ENCODE results near the gene WWTR1.

WWTR1 gene

DNA sequence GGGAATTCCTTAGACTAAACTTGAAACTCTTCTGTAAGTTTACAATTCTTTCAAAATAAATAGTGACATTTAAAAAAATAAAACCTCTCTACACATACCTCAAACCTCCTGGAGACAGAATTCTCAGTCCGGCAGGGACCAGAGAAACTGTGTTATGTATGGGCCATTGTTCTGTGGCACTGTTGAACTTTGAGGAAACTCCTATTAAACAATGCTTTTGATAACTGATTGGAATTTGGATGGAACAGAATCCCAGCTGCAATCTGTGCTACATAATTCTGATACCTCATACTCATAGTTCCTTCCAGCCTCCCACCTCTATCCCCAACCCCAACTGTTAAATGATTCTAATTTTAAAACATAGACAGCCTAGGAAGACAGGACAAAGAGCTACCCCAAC lies 98.3 kb downstream of the WWTR1 start:
- TF ChIP-seq, protein P1, sequence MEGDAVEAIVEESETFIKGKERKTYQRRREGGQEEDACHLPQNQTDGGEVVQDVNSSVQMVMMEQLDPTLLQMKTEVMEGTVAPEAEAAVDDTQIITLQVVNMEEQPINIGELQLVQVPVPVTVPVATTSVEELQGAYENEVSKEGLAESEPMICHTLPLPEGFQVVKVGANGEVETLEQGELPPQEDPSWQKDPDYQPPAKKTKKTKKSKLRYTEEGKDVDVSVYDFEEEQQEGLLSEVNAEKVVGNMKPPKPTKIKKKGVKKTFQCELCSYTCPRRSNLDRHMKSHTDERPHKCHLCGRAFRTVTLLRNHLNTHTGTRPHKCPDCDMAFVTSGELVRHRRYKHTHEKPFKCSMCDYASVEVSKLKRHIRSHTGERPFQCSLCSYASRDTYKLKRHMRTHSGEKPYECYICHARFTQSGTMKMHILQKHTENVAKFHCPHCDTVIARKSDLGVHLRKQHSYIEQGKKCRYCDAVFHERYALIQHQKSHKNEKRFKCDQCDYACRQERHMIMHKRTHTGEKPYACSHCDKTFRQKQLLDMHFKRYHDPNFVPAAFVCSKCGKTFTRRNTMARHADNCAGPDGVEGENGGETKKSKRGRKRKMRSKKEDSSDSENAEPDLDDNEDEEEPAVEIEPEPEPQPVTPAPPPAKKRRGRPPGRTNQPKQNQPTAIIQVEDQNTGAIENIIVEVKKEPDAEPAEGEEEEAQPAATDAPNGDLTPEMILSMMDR (IDR thresholded peaks at IDR 0.05; ENCODE audit: extremely low read depth, insufficient read depth, missing control alignments): no peak
- DNase-seq (ENCODE audit: low spot score): no peak
- in situ Hi-C loops (cut with MboI; ENCODE audit: low pct_unique_long_range_greater_than_20kb, low sequenced_read_pairs, unreplicated experiment): no loop called here

DNA sequence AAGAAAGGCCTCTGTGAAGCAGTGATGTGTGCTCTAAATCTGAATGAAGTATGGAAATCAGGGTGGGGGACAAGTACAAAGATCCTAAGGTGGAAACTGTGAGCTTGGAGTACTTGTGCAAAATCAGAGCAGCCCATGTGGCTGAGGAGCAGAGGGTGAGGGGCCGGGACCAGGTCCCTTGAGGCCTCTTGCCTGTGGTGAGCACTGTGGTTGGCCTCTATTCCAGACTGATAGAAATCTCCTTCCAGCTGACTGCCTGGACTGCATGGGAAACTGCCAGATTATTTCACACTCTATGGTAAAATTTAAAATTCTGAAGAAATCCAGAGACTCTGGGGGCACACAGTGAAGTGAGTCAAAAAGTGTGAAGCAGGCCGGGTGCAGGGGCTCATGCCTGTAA lies 101.9 kb downstream of the WWTR1 start:
- in situ Hi-C loops (cut with MboI; ENCODE audit: low pct_unique_long_range_greater_than_20kb, low sequenced_read_pairs, unreplicated experiment): no loop called here
- TF ChIP-seq, protein P1 (IDR thresholded peaks at IDR 0.05; ENCODE audit: extremely low read depth, insufficient read depth, missing control alignments): no peak
- DNase-seq (ENCODE audit: low spot score): no peak

DNA sequence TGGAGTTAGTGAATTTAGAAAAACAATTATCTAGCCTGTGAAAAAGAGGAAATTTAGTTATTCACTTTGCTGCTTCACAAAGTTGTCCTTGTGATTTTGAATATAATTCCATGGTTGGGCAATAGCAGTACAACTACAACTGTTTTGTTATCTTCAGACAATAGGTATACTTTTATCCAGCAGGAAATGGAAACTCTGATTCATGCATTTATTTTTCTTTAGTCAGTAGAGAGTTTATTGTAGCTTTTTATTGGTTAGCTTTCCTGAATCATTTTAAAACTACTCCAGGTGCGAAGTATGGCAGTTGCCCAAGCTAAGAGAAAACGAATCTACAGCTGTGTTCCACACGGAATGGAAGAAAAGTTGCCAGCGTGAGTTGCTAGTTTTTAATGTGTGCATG lies 103.0 kb downstream of the WWTR1 start:
- in situ Hi-C loops (cut with MboI; ENCODE audit: low pct_unique_long_range_greater_than_20kb, low sequenced_read_pairs, unreplicated experiment): no loop called here
- no peak for DNase-seq (ENCODE audit: low spot score)
- TF ChIP-seq, protein P1 (IDR thresholded peaks at IDR 0.05; ENCODE audit: extremely low read depth, insufficient read depth, missing control alignments): no peak

DNA sequence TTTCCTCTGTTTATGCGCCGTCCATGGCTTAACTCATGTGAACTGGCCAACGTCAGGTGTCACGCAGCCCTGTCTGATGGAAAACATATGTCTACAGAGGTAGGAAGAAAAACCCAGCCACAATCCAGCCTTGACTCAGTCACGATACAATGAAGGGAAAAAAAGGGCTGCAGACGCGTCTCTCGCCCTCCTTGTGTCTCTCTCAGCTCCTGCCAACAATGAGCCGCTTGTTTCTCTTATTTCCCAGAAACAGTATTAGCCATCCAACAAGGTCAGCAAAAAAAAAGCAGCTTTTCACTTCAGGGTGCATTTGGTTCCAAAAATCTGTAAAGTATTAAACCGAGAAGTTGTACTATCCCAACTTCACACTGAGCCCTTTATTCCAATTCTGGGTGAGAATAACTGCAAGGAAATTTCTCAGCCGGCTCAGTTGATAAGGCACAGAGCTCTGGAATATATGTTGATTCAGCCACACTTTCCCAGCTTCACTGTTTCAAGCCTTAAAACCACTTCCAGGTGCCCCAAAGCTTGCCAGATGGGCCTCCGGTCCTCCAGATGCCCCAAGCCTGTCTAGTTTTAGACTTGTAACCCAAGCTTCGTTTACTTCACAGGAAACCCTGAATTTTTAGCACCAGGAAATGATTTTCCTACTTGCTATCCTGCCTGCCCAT lies 103.9 kb downstream of the WWTR1 start:
- in situ Hi-C loops (cut with MboI; ENCODE audit: low pct_unique_long_range_greater_than_20kb, low sequenced_read_pairs, unreplicated experiment): no loop called here
- DNase-seq (ENCODE audit: low spot score): no peak
- TF ChIP-seq, protein P1 (IDR thresholded peaks at IDR 0.05; ENCODE audit: extremely low read depth, insufficient read depth, missing control alignments): no peak

DNA sequence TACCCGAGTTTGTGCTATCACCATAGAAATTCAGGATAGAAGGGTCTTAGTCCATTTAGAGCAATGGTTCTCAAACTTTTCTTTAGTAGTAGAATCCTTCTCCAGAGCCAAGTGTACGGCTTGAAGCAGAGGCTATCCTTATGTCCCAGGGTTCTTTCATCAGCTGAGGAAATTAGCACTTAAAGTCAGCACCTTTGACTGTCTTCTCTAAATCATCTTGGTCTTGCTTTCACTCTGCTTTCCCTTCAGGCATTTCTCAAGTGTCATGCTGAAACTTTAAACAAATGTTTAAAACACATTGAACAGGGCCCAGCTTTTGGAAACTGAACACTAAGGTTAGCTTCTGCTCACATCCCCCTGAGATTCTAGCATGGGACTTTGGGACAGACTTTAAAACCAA lies 105.1 kb downstream of the WWTR1 start:
- TF ChIP-seq, protein P1 (IDR thresholded peaks at IDR 0.05; ENCODE audit: extremely low read depth, insufficient read depth, missing control alignments): no peak
- in situ Hi-C loops (cut with MboI; ENCODE audit: low pct_unique_long_range_greater_than_20kb, low sequenced_read_pairs, unreplicated experiment): no loop called here
- no peak for DNase-seq (ENCODE audit: low spot score)

DNA sequence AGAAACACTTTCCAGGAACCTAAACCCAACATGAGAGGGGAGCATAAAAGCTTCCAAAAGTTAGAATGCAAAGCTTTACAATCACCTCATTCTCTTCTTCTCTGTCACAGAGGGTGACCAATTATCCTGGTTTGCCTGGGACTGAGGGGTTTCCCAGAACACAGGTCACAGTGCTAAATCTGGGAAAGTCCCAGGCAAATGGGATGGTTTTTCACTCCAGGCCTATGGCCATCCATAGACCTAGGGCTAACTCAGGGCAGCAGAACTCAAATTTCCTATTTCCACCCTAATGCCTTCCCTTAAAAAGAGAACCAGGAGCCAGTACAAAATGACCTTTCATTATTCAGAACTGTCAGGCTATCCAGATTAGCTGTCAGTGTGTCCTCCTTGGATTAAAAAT lies 106.3 kb downstream of the WWTR1 start:
- in situ Hi-C loops (cut with MboI; ENCODE audit: low pct_unique_long_range_greater_than_20kb, low sequenced_read_pairs, unreplicated experiment): no loop called here
- DNase-seq (ENCODE audit: low spot score): no peak
- TF ChIP-seq, protein P1 (IDR thresholded peaks at IDR 0.05; ENCODE audit: extremely low read depth, insufficient read depth, missing control alignments): no peak

All from GM13977 (cell line).